Activated CD4-positive, alpha-beta memory T cell treated with anti-CD3 and anti-CD28 coated beads for 36 hours (primary cell): ENCODE results near the gene LPO. TPM values are rescaled to one million over a fixed set of nuclear protein-coding genes. Genes with fewer than 3 reads are reported as not detected.

Experiments used
- CTCF ChIA-PET: fragments of 350-600 bp; sonication (Branson Sonifier 250); formaldehyde crosslinking; loops from one replicate; lab custom pipeline; 2021; ENCODE audit warnings: antibody characterized with exemption, inconsistent platforms; lab: Charles Lee
- POLR2A ChIA-PET: fragments of 350-600 bp; sonication (Branson Sonifier 250); formaldehyde crosslinking; loops from one replicate; lab custom pipeline; 2021; ENCODE audit warnings: antibody characterized with exemption; lab: Charles Lee
- DNase-seq: peaks from one replicate; pipeline ENCODE4 v3.0.0-alpha.2; 2020
- H3K27ac Mint-ChIP-seq: one replicate; pipeline ENCODE4 v1.8.0; 2021; ENCODE audit warnings: mixed read lengths
- H3K27me3 Mint-ChIP-seq: one replicate; pipeline ENCODE4 v1.8.0; 2021; ENCODE audit warnings: mixed read lengths
- H3K36me3 Mint-ChIP-seq: one replicate; pipeline ENCODE4 v1.8.0; 2021; ENCODE audit warnings: mixed read lengths
- H3K4me1 Mint-ChIP-seq: one replicate; pipeline ENCODE4 v1.8.0; 2021; ENCODE audit warnings: low read depth, mixed read lengths
- H3K4me3 Mint-ChIP-seq: one replicate; pipeline ENCODE4 v1.8.0; 2021; ENCODE audit warnings: mild to moderate bottlenecking, mixed read lengths
- H3K9me3 Mint-ChIP-seq: one replicate; pipeline ENCODE4 v1.8.0; 2021; ENCODE audit warnings: mixed read lengths
- intact Hi-C: fragments of 100-400 bp; cut with micrococcal nuclease; formaldehyde crosslinking; loops from one replicate; pipeline ENCODE4 v1.15.1; 2023
- total RNA-seq, 2 experiments: library from RNA; stranded (reverse); gene quantifications; one replicate each; pipeline ENCODE4 v1.2.3, GENCODE V29; 2021

Gene LPO
- not detected for total RNA-seq

GRCh38 chr17:58238147-58238634 lies at the start of gene LPO:
TSS of gene LPO (plus strand) at chr17:58238584. CDS start at chr17:58242980, 4,396 bp downstream.
- H3K27me3 Mint-ChIP-seq, result peaks cover 43% of the 10 kb centered on the region
- H3K4me3 Mint-ChIP-seq, result no peak within 1 kb of the TSS
- no peak within 1 kb of the TSS for H3K27ac Mint-ChIP-seq
- no peaks in the 10 kb centered on the region for H3K9me3 Mint-ChIP-seq
- no peak for DNase-seq
- no peaks in the 10 kb centered on the region for H3K36me3 Mint-ChIP-seq
- POLR2A ChIA-PET, result no interaction called here
- intact Hi-C loops, result no loop called here
- H3K4me1 Mint-ChIP-seq, result peaks cover 2% of the 10 kb centered on the region
- CTCF ChIA-PET, result interaction anchor here (1.6 to 3.1 kb wide), 2 partner anchors 12 kb away, joined by 7 to 15 read pairs; no protein-coding TSS in a partner anchor

DNA sequence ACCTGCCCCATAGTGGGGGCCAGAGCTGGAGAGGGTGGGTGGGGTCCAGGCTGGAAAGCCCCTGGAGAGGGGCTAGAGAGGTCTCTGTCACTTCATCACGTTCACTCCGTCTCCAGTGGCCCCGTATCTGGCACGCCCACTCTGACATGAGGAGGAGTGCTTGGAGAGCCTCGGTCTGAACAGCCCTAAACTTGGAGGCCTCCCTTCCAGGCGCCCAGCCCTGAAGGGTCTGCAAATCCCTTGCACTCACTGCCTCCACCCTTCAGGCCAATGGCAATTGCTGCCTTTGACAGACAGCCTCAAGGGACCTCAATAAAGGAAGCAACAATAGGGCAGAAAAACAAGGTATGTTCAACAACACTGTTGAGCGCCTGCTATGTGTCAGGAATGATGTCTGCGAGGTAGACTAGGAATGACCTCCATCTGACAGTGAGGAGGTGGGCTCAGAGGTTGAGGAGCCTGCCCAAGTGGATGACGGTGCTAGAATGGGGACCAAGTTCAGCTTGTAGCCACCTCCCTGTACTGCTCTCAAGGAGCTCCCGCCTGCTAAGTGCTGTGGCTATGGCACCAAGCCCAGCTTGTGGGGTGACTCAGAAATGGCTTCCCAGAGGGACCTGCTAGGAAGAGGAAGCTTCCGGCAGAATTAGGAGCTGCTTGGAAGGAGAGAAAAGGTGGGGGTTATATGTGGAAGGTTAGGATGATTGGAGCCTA lies 48.8 kb upstream of the LPO start:
- Mint-ChIP-seq H3K4me3 (no peak overlapping the region), H3K36me3 (no peaks in the 10 kb centered on the region), H3K4me1 (peaks cover 3% of the 10 kb centered on the region), H3K27me3 (peaks cover 15% of the 10 kb centered on the region), H3K9me3 (no peaks in the 10 kb centered on the region), H3K27ac (no peak overlapping the region)
- DNase-seq, result no peak
- intact Hi-C loops, result no loop called here
- ChIA-PET POLR2A (no interaction called here), CTCF (interaction anchor here (1.2 kb wide), 1 partner anchor 11 kb away, joined by 5 read pairs; no protein-coding TSS in a partner anchor)

DNA sequence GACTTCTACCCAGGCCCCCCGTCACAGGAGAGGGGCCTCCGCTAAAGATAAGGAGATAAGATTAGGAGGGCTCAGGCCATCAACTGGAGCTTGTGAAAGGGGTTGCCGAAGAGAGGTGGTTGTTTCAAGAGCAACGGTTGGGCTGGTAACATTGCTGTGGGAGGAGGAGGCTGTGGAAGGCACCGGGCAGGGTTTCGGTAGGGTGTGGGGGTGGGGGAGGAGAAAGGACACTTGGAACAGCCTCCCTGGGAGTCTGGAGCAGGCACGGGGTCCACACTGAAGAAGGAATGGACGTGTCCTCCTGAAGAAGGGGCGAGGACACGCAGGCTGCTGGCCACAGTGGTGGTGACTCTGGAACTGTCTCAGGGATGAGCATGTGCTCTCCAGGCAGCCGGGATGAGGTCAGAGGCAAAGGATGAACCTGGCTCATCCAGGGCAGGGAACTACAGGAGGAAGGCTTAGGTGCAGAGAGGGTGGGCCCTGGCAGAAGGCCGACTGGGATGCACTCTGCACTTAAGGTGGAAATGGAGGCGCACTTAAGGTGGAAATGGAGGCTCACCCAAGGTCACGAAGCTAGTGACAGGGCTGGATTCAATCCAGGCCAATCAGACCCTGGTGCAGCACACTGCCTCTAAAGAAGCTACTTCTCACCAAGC lies 47.0 kb upstream of the LPO start:
- Mint-ChIP-seq H3K9me3 (no peaks in the 10 kb centered on the region), H3K36me3 (no peaks in the 10 kb centered on the region), H3K27me3 (peaks cover 15% of the 10 kb centered on the region), H3K4me1 (no peaks in the 10 kb centered on the region), H3K27ac (no peak overlapping the region), H3K4me3 (no peak overlapping the region)
- ChIA-PET POLR2A (no interaction called here), CTCF (interaction anchor here (1.8 kb wide), 1 partner anchor 9 kb away, joined by 9 read pairs; no protein-coding TSS in a partner anchor)
- DNase-seq, result no peak
- intact Hi-C loops, result no loop called here

DNA sequence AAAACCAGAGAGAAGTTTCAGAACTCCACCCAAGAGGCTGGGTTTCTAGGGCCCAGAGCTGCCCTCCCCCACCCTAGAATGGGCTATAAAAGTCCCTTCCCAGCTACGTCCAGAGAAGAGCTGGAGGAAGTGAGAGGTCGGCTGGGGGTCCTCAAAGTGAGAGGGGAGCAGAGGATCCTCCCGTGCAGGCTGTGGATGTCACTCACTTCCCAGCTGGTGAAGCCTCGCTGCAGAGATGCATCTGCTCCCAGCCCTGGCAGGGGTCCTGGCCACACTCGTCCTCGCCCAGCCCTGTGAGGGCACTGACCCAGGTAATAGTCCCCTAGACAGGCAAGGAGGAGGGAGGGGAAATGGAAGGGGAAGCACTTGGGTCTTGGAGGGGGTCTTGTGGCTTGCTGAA lies 45.8 kb upstream of the LPO start, which contains the start of gene EPX:
Gene EPX (plus strand): TSS at position 115 of the 400 bp plus-strand sequence. CDS start 121 bp downstream, at position 236.
- CTCF ChIA-PET, result interaction anchor here (1.8 kb wide), 1 partner anchor 8 kb away, joined by 9 read pairs; no protein-coding TSS in a partner anchor
- POLR2A ChIA-PET, result no interaction called here
- Mint-ChIP-seq H3K36me3 (no peaks in the 10 kb centered on the region), H3K27ac (no peak within 1 kb of the TSS), H3K4me1 (no peaks in the 10 kb centered on the region), H3K9me3 (no peaks in the 10 kb centered on the region), H3K4me3 (no peak within 1 kb of the TSS), H3K27me3 (peaks cover 18% of the 10 kb centered on the region)
- intact Hi-C loops, result no loop called here
- DNase-seq, result no peak

GRCh38 chr17:58193641-58194255 lies 44.6 kb upstream of the LPO start:
- Mint-ChIP-seq H3K9me3 (no peaks in the 10 kb centered on the region), H3K4me3 (no peak overlapping the region), H3K27me3 (peaks cover 21% of the 10 kb centered on the region), H3K36me3 (no peaks in the 10 kb centered on the region), H3K27ac (no peak overlapping the region), H3K4me1 (no peaks in the 10 kb centered on the region)
- POLR2A ChIA-PET, result no interaction called here
- no peak for DNase-seq
- intact Hi-C loops, result no loop called here
- CTCF ChIA-PET, result no interaction called here

- Mint-ChIP-seq H3K27ac (no peak overlapping the region), H3K4me3 (no peak overlapping the region), H3K4me1 (peaks cover 3% of the 10 kb centered on the region), H3K36me3 (no peaks in the 10 kb centered on the region), H3K27me3 (peaks cover 15% of the 10 kb centered on the region), H3K9me3 (no peaks in the 10 kb centered on the region)
- DNase-seq, result no peak
- intact Hi-C loops, result no loop called here
- ChIA-PET POLR2A (no interaction called here), CTCF (interaction anchor here (0.5 kb wide), 1 partner anchor 226 kb away, joined by 3 read pairs; no protein-coding TSS in a partner anchor)
Observed at GRCh38 chr17:58195518-58196123, 42.8 kb upstream of the LPO start.

DNA sequence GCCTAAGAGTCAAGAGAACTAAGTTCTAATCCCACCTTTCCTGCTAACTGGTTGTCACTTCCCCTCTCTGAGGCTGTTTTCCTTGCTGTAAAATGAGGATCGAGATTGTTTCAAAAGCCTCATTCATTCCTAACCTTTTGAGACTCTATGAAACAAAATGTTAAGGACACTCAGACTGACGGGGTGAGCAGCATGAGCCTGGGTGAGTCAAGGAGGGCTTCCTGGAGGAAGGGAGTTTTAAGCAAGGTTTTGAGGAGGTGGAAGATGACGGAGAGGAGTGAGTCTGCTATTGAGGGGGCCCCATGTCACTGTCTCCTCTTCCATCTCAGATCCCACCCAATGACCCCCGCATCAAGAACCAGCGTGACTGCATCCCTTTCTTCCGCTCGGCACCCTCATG lies 41.8 kb upstream of the LPO start:
- Mint-ChIP-seq H3K27ac (no peak overlapping the region), H3K9me3 (no peaks in the 10 kb centered on the region), H3K4me1 (peaks cover 3% of the 10 kb centered on the region), H3K27me3 (peaks cover 15% of the 10 kb centered on the region), H3K36me3 (no peaks in the 10 kb centered on the region), H3K4me3 (no peak overlapping the region)
- no peak for DNase-seq
- POLR2A ChIA-PET, result no interaction called here
- intact Hi-C loops, result no loop called here
- CTCF ChIA-PET, result no interaction called here

DNA sequence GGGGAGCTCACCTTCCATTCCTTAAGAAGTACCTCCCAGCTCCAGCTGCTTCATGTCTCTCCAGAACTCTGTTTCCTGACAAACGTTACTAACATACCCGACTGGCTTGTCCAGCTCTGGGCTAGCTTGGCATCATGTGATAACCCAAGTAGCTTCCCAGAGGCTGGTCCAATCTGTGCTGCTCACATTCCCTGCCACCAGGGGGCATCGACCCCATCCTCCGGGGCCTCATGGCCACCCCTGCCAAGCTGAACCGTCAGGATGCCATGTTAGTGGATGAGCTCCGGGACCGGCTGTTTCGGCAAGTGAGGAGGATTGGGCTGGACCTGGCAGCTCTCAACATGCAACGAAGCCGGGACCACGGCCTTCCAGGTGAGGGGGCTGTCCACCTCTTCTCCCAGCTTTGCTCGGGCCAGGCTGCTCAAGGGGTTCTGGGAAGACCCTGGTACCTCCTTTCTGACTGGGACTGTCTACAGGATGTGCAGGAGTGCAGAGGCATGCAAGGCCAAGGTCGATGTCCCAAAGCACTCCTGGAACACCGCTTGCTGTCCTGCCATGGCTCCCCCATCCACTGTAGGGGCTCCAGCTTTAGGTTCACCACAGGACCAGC lies 38.3 kb upstream of the LPO start:
- no peak overlapping the region for H3K27ac Mint-ChIP-seq
- CTCF ChIA-PET, result interaction anchor here (0.6 to 3.9 kb wide), 35 partner anchors 8 to 308 kb away, joined by 3 to 27 read pairs (median 4); partner anchors contain the start of genes EPX, MKS1 and RNF43
- no peaks in the 10 kb centered on the region for H3K9me3 Mint-ChIP-seq
- peaks cover 3% of the 10 kb centered on the region for H3K4me1 Mint-ChIP-seq
- DNase-seq, result peak; percentile 74
- H3K36me3 Mint-ChIP-seq, result no peaks in the 10 kb centered on the region
- intact Hi-C loops, result no loop called here
- POLR2A ChIA-PET, result interaction anchor here (0.5 kb wide), 1 partner anchor 205 kb away, joined by 6 read pairs; no protein-coding TSS in a partner anchor
- no peak overlapping the region for H3K4me3 Mint-ChIP-seq
- H3K27me3 Mint-ChIP-seq, result peaks cover 10% of the 10 kb centered on the region

DNA sequence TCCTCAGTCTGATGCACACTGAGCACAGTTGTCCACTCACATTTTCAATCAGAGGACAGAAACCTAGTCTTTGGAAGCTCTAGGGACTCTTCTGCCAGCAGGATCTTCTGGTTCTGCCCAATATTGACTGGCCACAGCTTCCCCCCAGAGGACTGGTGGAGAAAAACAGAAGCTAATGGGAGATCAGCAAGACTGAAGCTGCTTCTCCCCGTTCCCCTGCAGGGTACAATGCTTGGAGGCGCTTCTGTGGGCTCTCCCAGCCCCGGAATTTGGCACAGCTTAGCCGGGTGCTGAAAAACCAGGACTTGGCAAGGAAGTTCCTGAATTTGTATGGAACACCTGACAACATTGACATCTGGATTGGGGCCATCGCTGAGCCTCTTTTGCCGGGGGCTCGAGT lies 35.5 kb upstream of the LPO start:
- ChIA-PET CTCF (no interaction called here), POLR2A (no interaction called here)
- H3K27me3 Mint-ChIP-seq, result peaks cover 6% of the 10 kb centered on the region
- no peak overlapping the region for H3K27ac Mint-ChIP-seq
- DNase-seq, result no peak
- intact Hi-C loops, result no loop called here
- no peaks in the 10 kb centered on the region for H3K9me3 Mint-ChIP-seq
- peaks cover 3% of the 10 kb centered on the region for H3K4me1 Mint-ChIP-seq
- no peak overlapping the region for H3K4me3 Mint-ChIP-seq
- no peaks in the 10 kb centered on the region for H3K36me3 Mint-ChIP-seq

DNA sequence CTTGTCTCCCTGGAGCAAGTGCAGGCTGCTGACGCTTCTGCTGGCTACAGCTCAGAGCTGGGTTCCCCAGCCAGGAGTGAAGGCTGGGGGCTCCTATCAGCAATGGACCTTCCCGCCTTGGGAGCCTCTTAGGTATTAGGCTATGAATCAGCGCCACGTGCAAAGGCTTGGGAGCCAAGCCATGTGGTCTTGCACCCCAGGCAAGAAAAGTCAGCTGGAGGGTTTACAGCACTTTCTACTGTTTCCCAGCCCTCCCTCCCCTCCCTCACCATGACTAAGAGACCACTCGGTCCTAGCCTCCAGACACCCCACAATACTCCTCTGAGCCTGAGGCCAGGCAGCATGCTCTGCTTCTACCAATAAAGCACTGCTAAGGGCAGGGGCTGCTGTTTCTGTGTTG lies 33.6 kb upstream of the LPO start:
- POLR2A ChIA-PET, result no interaction called here
- H3K4me1 Mint-ChIP-seq, result peaks cover 3% of the 10 kb centered on the region
- H3K4me3 Mint-ChIP-seq, result no peak overlapping the region
- H3K27me3 Mint-ChIP-seq, result no peaks in the 10 kb centered on the region
- H3K9me3 Mint-ChIP-seq, result no peaks in the 10 kb centered on the region
- no peak overlapping the region for H3K27ac Mint-ChIP-seq
- no peak for DNase-seq
- H3K36me3 Mint-ChIP-seq, result peaks cover 6% of the 10 kb centered on the region
- CTCF ChIA-PET, result no interaction called here
- intact Hi-C loops, result no loop called here

- H3K36me3 Mint-ChIP-seq, result peaks cover 10% of the 10 kb centered on the region
- H3K4me3 Mint-ChIP-seq, result no peak overlapping the region
- no peak overlapping the region for H3K27ac Mint-ChIP-seq
- no peak for DNase-seq
- intact Hi-C loops, result no loop called here
- H3K27me3 Mint-ChIP-seq, result no peaks in the 10 kb centered on the region
- H3K4me1 Mint-ChIP-seq, result no peaks in the 10 kb centered on the region
- no peaks in the 10 kb centered on the region for H3K9me3 Mint-ChIP-seq
- CTCF ChIA-PET, result no interaction called here
- POLR2A ChIA-PET, result no interaction called here
Observed at GRCh38 chr17:58205936-58206335, 32.4 kb upstream of the LPO start.
